Hepatocyte (in vitro differentiated cells): ENCODE results near the gene BICD2.

Source experiments
- EZH2 ChIP-seq: fragments of 200-600 bp; sonication (generic); IDR thresholded peaks from 2 replicates; pipeline ENCODE4 v1.6.1; 2016; ENCODE audit warnings: antibody characterized with exemption, mild to moderate bottlenecking, borderline replicate concordance
- TF ChIP-seq, protein P1 (sequence below): fragments of 200-600 bp; sonication (generic); IDR thresholded peaks from 2 replicates; pipeline ENCODE4 v1.5.1; 2016; ENCODE audit warnings: antibody characterized with exemption, mild to moderate bottlenecking; ENCODE audit not compliant: poor library complexity

DNA sequence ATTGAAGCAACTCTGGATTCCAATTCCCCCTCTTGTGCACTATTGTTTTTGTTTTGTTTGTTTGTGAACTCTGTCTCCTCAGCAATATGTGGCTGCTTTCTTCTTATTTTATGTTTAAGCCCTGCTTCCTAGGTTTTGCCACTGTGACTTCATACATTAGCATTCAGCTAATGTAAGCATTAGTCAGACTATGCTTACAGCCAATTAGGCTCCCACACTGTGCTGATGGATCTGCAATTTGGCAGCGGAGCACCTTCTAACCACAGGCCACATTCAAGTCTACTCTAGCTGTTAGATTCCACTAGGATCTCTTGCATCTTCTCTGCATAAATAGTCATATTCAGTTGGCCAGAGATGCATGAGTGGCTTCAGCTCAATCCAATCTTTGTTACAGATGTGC lies 9.6 kb upstream of the BICD2 start:
- TF ChIP-seq, protein P1, sequence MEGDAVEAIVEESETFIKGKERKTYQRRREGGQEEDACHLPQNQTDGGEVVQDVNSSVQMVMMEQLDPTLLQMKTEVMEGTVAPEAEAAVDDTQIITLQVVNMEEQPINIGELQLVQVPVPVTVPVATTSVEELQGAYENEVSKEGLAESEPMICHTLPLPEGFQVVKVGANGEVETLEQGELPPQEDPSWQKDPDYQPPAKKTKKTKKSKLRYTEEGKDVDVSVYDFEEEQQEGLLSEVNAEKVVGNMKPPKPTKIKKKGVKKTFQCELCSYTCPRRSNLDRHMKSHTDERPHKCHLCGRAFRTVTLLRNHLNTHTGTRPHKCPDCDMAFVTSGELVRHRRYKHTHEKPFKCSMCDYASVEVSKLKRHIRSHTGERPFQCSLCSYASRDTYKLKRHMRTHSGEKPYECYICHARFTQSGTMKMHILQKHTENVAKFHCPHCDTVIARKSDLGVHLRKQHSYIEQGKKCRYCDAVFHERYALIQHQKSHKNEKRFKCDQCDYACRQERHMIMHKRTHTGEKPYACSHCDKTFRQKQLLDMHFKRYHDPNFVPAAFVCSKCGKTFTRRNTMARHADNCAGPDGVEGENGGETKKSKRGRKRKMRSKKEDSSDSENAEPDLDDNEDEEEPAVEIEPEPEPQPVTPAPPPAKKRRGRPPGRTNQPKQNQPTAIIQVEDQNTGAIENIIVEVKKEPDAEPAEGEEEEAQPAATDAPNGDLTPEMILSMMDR: no peak
- TF ChIP-seq EZH2: no peak
